Breast epithelium (tissue), 3 donors: ENCODE results near the gene TRPM8.

Experiments
- CTCF ChIP-seq, 3 donors: fragments of 450-650 bp; IDR thresholded peaks; one replicate each; pipeline ENCODE4 v1.5.1; 2016 to 2017; ENCODE audit warnings: antibody characterized with exemption in 3 of 3, mild to moderate bottlenecking in 3 of 3, moderate library complexity in 3 of 3
- POLR2AphosphoS5 ChIP-seq, 3 donors: sonication (generic); formaldehyde crosslinking; IDR thresholded peaks; one replicate each; pipeline ENCODE4 v1.6.1; 2017; ENCODE audit warnings: antibody characterized with exemption in 3 of 3

GRCh38 chr2:233945146-233945545 lies 28.0 kb downstream of the TRPM8 start:
- no peak for TF ChIP-seq CTCF (IDR thresholded peaks at IDR 0.05)
- TF ChIP-seq POLR2AphosphoS5 (IDR thresholded peaks at IDR 0.05): no peak
